CD8-positive, alpha-beta memory T cell (primary cell): ENCODE results near the gene BANP. TPM values are rescaled to one million over a fixed set of nuclear protein-coding genes. Genes with fewer than 3 reads are reported as not detected.
"Not testable (repeated sequence)": the region's sequence is repeated elsewhere in the genome, so short reads cannot be mapped to it uniquely, and the experiment has no call there.

Source experiments
- CTCF ChIA-PET: fragments of 350-600 bp; sonication (Branson Sonifier 250); formaldehyde crosslinking; loops from one replicate; lab custom pipeline; 2021; ENCODE audit warnings: antibody characterized with exemption; lab: Charles Lee
- POLR2A ChIA-PET: fragments of 350-600 bp; sonication (Branson Sonifier 250); formaldehyde crosslinking; loops from one replicate; lab custom pipeline; 2021; ENCODE audit warnings: antibody characterized with exemption; lab: Charles Lee
- DNase-seq, 5 donors: peaks; one replicate each; pipeline versions ENCODE4 v3.0.0 to v3.0.0-alpha.2; 2020 to 2022; ENCODE audit warnings: mixed read lengths in 1 of 5
- H3K27ac ChIP-seq: one replicate; pipeline ENCODE4 v1.7.0; 2013; ENCODE audit warnings: low read depth, mild to moderate bottlenecking, low read length, moderate library complexity
- H3K27me3 ChIP-seq: 2 replicates; pipeline ENCODE4 v1.7.0; 2013; ENCODE audit warnings: low read length, mild to moderate bottlenecking; ENCODE audit not compliant: insufficient read depth, poor library complexity, severe bottlenecking
- H3K36me3 ChIP-seq: 2 replicates; pipeline ENCODE4 v1.7.0; 2013; ENCODE audit warnings: mild to moderate bottlenecking, low read length, moderate library complexity; ENCODE audit not compliant: insufficient read depth
- H3K4me1 ChIP-seq: 2 replicates; pipeline ENCODE4 v1.7.0; 2013; ENCODE audit warnings: mild to moderate bottlenecking, low read length, moderate library complexity; ENCODE audit not compliant: insufficient read depth
- H3K4me3 ChIP-seq: 2 replicates; pipeline ENCODE4 v1.7.0; 2013; ENCODE audit warnings: mild to moderate bottlenecking, low read length
- H3K9me3 ChIP-seq: 2 replicates; pipeline ENCODE4 v1.7.0; 2013; ENCODE audit warnings: mild to moderate bottlenecking, low read length
- H3K27ac Mint-ChIP-seq, 8 donors: one replicate each; pipeline ENCODE4 v1.8.0; 2020 to 2021; ENCODE audit warnings: mixed read lengths in 8 of 8, mild to moderate bottlenecking in 6 of 8, inconsistent platforms in 3 of 8, moderate library complexity in 3 of 8
- H3K27me3 Mint-ChIP-seq, 2 donors: one replicate each; pipeline ENCODE4 v1.8.0; 2020 to 2021; ENCODE audit warnings: mixed read lengths in 2 of 2, mild to moderate bottlenecking in 1 of 2, moderate library complexity in 1 of 2
- H3K36me3 Mint-ChIP-seq, 3 donors: one replicate each; pipeline ENCODE4 v1.8.0; 2020 to 2021; ENCODE audit warnings: mixed read lengths in 3 of 3, inconsistent platforms in 1 of 3, mild to moderate bottlenecking in 1 of 3
- H3K4me1 Mint-ChIP-seq, 3 donors: one replicate each; pipeline ENCODE4 v1.8.0; 2020 to 2021; ENCODE audit warnings: mixed read lengths in 3 of 3, inconsistent platforms in 1 of 3, mild to moderate bottlenecking in 1 of 3
- H3K4me3 Mint-ChIP-seq, 7 donors: one replicate each; pipeline ENCODE4 v1.8.0; 2020 to 2021; ENCODE audit warnings: mixed read lengths in 7 of 7, mild to moderate bottlenecking in 6 of 7, moderate library complexity in 4 of 7, inconsistent platforms in 2 of 7
- H3K9me3 Mint-ChIP-seq, 5 donors: one replicate each; pipeline ENCODE4 v1.8.0; 2020 to 2022; ENCODE audit warnings: mixed read lengths in 5 of 5, mild to moderate bottlenecking in 3 of 5, moderate library complexity in 2 of 5, inconsistent platforms in 1 of 5
- polyA plus RNA-seq: library from polyadenylated mRNA; unstranded; fragments of 300-500 nt; fragmentation: Illumina TruSeq; gene quantifications from one replicate; pipeline ENCODE4 v1.2.3, GENCODE V29; 2021
- total RNA-seq, 2 experiments: library from RNA; stranded (reverse); gene quantifications; one replicate each; pipeline ENCODE4 v1.2.3, GENCODE V29; 2021

Gene BANP
- total and polyA plus RNA-seq, 3 experiments from 2014 or later, result 28.5 to 32.5 (median 29.5) TPM

- CTCF ChIA-PET, H3K36me3 ChIP-seq, H3K27ac ChIP-seq, H3K9me3 Mint-ChIP-seq, H3K4me3 Mint-ChIP-seq, H3K36me3 Mint-ChIP-seq, H3K27me3 ChIP-seq, POLR2A ChIA-PET, H3K27me3 Mint-ChIP-seq, H3K9me3 ChIP-seq, H3K4me1 Mint-ChIP-seq, H3K4me3 ChIP-seq, H3K27ac Mint-ChIP-seq, H3K4me1 ChIP-seq: not testable (repeated sequence)
- peak in 1 of 5 donors; percentile 31 for DNase-seq
Measured at GRCh38 chr16:88090377-88091175, 139.3 kb downstream of the BANP start.

GRCh38 chr16:88091221-88091971, 140.2 kb downstream of the BANP start:
- H3K36me3 ChIP-seq, H3K27me3 ChIP-seq, H3K27ac Mint-ChIP-seq, CTCF ChIA-PET, H3K4me3 Mint-ChIP-seq, H3K27me3 Mint-ChIP-seq, H3K4me1 ChIP-seq, H3K27ac ChIP-seq, H3K4me1 Mint-ChIP-seq, H3K9me3 ChIP-seq, POLR2A ChIA-PET, H3K4me3 ChIP-seq, H3K36me3 Mint-ChIP-seq, H3K9me3 Mint-ChIP-seq: not testable (repeated sequence)
- DNase-seq, result peak in 1 of 5 donors; percentile 44

DNA sequence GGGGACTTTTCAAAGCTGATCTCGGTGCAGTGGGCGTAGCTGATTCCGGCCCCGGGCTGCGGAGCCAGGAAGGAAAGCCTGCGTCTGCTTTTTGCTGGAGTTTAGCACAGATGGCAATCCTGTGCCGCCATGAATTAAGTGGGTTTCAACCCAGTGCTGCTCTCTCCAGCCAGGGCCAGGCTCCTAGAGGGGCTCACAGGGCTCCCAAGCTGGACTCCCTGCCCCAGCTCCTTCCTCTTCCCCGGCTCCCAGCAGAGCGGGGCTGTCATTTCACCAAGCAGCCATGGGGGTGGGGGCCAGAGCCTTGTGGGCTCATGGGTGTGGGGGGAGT, 140.7 kb downstream of the BANP start:
- H3K27ac Mint-ChIP-seq, H3K27me3 ChIP-seq, H3K4me3 Mint-ChIP-seq, H3K36me3 Mint-ChIP-seq, POLR2A ChIA-PET, H3K9me3 Mint-ChIP-seq, H3K4me3 ChIP-seq, H3K4me1 ChIP-seq, H3K4me1 Mint-ChIP-seq, H3K27ac ChIP-seq, CTCF ChIA-PET, H3K27me3 Mint-ChIP-seq, H3K9me3 ChIP-seq, DNase-seq, H3K36me3 ChIP-seq: not testable (repeated sequence)

- H3K4me1 Mint-ChIP-seq, DNase-seq, H3K27me3 Mint-ChIP-seq, CTCF ChIA-PET, H3K9me3 Mint-ChIP-seq, POLR2A ChIA-PET, H3K36me3 Mint-ChIP-seq, H3K27ac Mint-ChIP-seq, H3K4me3 Mint-ChIP-seq, H3K9me3 ChIP-seq, H3K4me1 ChIP-seq, H3K27me3 ChIP-seq, H3K4me3 ChIP-seq, H3K27ac ChIP-seq, H3K36me3 ChIP-seq: not testable (repeated sequence)
Measured at GRCh38 chr16:88092791-88093555, 141.7 kb downstream of the BANP start.

GRCh38 chr16:88093556-88094252, 142.5 kb downstream of the BANP start:
- CTCF ChIA-PET, POLR2A ChIA-PET: not testable (repeated sequence)

GRCh38 chr16:88094253-88094575, 143.0 kb downstream of the BANP start:
- H3K9me3 Mint-ChIP-seq, H3K4me1 ChIP-seq, H3K27me3 ChIP-seq, POLR2A ChIA-PET, H3K27me3 Mint-ChIP-seq, H3K4me3 ChIP-seq, H3K27ac ChIP-seq, CTCF ChIA-PET, H3K36me3 Mint-ChIP-seq, H3K36me3 ChIP-seq, H3K27ac Mint-ChIP-seq, DNase-seq, H3K9me3 ChIP-seq, H3K4me3 Mint-ChIP-seq, H3K4me1 Mint-ChIP-seq: not testable (repeated sequence)

More at GRCh38 chr16:88093556-88094252, 142.5 kb downstream of the BANP start:
- not testable (repeated sequence) for H3K27ac Mint-ChIP-seq, H3K36me3 Mint-ChIP-seq, H3K4me1 Mint-ChIP-seq, H3K27me3 ChIP-seq, H3K9me3 Mint-ChIP-seq, H3K36me3 ChIP-seq, DNase-seq, H3K4me3 Mint-ChIP-seq, H3K9me3 ChIP-seq, H3K4me1 ChIP-seq, H3K4me3 ChIP-seq, H3K27ac ChIP-seq, H3K27me3 Mint-ChIP-seq

GRCh38 chr16:88094900-88095299, 143.7 kb downstream of the BANP start:
- CTCF ChIA-PET, H3K4me3 Mint-ChIP-seq, H3K4me1 ChIP-seq, H3K27me3 ChIP-seq, H3K27me3 Mint-ChIP-seq, H3K27ac ChIP-seq, H3K9me3 Mint-ChIP-seq, H3K36me3 ChIP-seq, H3K4me1 Mint-ChIP-seq, H3K9me3 ChIP-seq, DNase-seq, H3K36me3 Mint-ChIP-seq, POLR2A ChIA-PET, H3K4me3 ChIP-seq: not testable (repeated sequence)
- peak overlapping the region in 1 of 8 donors; percentile 69 for H3K27ac Mint-ChIP-seq

DNA sequence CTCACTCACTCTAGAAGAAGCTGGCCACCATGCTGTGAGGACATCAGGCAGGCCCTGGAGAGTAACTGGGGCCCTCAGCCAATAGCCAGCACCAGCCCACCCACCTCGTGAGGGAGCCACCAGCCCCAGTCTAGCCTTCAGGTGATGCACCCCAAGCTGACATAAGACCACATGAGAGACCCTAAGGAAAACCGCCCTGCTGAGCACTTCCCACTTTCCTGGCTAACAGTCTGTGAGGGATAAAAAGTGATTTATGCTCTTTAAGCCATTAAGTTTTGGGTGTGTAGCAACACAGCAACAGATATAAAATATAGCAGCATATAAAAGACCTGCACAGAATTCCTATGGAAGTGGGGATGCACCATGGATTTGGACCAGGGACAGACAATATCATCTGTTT, 145.4 kb downstream of the BANP start:
- H3K27ac Mint-ChIP-seq, H3K27me3 ChIP-seq, CTCF ChIA-PET, H3K27ac ChIP-seq, H3K4me1 Mint-ChIP-seq, H3K4me3 ChIP-seq, POLR2A ChIA-PET, H3K4me3 Mint-ChIP-seq, H3K9me3 ChIP-seq, H3K27me3 Mint-ChIP-seq, H3K4me1 ChIP-seq, H3K36me3 Mint-ChIP-seq, H3K9me3 Mint-ChIP-seq, H3K36me3 ChIP-seq: not testable (repeated sequence)
- DNase-seq, result peak in 1 of 5 donors; percentile 21
